IMR-90 (cell line): ENCODE data around the gene ACIN1. TPM values are rescaled to one million over a fixed set of nuclear protein-coding genes. Genes with fewer than 3 reads are reported as not detected.

Experiments used
- ATAC-seq: fragments of 200-7000 bp; cut with Tn5 transposase; 2 replicates; pipeline ENCODE4 v1.9.1; 2020; ENCODE audit warnings: low read depth, mild to moderate bottlenecking, moderate library complexity
- BruUV-seq: library from RNA; stranded (reverse); fragments of 400-500 nt; replicated peaks from 2 replicates; lab custom pipeline; 2021; lab: Mats Ljungman, UMichigan
- CTCF ChIA-PET: fragments of 300-600 bp; formaldehyde crosslinking; extraction: SDS; loops from one replicate; lab custom pipeline; 2021; ENCODE audit warnings: antibody characterized with exemption; lab: Yijun Ruan, JAX
- POLR2A ChIA-PET: fragments of 300-600 bp; sonication (Branson Sonifier 250); formaldehyde crosslinking; loops from one replicate; lab custom pipeline; 2022; ENCODE audit warnings: antibody characterized with exemption; ENCODE audit not compliant: unreplicated experiment; lab: Charles Lee
- DNase-seq: peaks from one replicate; pipeline ENCODE4 v3.0.0; 2013
- H2AFZ ChIP-seq: replicated peaks from 2 replicates; pipeline ENCODE3; 2013; ENCODE audit warnings: low read length, mild to moderate bottlenecking; ENCODE audit not compliant: poor library complexity
- H2AK5ac ChIP-seq: 2 replicates; pipeline ENCODE4 v1.6.1; 2013; ENCODE audit warnings: low read depth, low read length, inconsistent platforms
- H2AK9ac ChIP-seq: replicated peaks from 2 replicates; pipeline ENCODE3; 2013; ENCODE audit warnings: mild to moderate bottlenecking, low read depth, low read length, moderate library complexity; ENCODE audit not compliant: poor library complexity
- H2BK120ac ChIP-seq: 2 replicates; pipeline ENCODE4 v1.6.1; 2013; ENCODE audit warnings: low read depth, low read length, inconsistent platforms
- H2BK15ac ChIP-seq: 3 replicates; pipeline ENCODE4 v1.6.1; 2013; ENCODE audit warnings: low read depth, low read length, inconsistent platforms
- H2BK20ac ChIP-seq: 2 replicates; pipeline ENCODE4 v1.6.1; 2013; ENCODE audit warnings: low read depth, mild to moderate bottlenecking, inconsistent platforms, low read length, moderate library complexity
- H2BK5ac ChIP-seq: 2 replicates; pipeline ENCODE4 v1.6.1; 2013; ENCODE audit warnings: mild to moderate bottlenecking, low read depth, low read length, inconsistent platforms; ENCODE audit not compliant: poor library complexity, severe bottlenecking
- H3K14ac ChIP-seq: replicated peaks from 2 replicates; pipeline ENCODE4 v1.6.1; 2013; ENCODE audit warnings: low read depth, low read length, inconsistent platforms
- H3K18ac ChIP-seq: 2 replicates; pipeline ENCODE4 v1.6.1; 2013; ENCODE audit warnings: low read depth, low read length, control low read depth
- H3K23ac ChIP-seq: 2 replicates; pipeline ENCODE4 v1.6.1; 2013; ENCODE audit warnings: low read depth, low read length, inconsistent platforms
- H3K27ac ChIP-seq: 2 replicates; pipeline ENCODE4 v1.5.1; 2013; ENCODE audit warnings: mild to moderate bottlenecking, control low read depth, low read length; ENCODE audit not compliant: insufficient read depth
- H3K27me3 ChIP-seq: 2 replicates; pipeline ENCODE4 v1.6.1; 2013; ENCODE audit warnings: low read length; ENCODE audit not compliant: control insufficient read depth, insufficient read depth
- H3K36me3 ChIP-seq: 2 replicates; pipeline ENCODE4 v1.6.1; 2013; ENCODE audit warnings: low read length, mixed read lengths; ENCODE audit not compliant: control insufficient read depth, insufficient read depth
- H3K4ac ChIP-seq: 2 replicates; pipeline ENCODE4 v1.6.1; 2013; ENCODE audit warnings: low read depth, low read length, inconsistent platforms
- H3K4me1 ChIP-seq: 2 replicates; pipeline ENCODE4 v1.6.1; 2013; ENCODE audit warnings: low read length, mixed read lengths; ENCODE audit not compliant: control insufficient read depth, insufficient read depth
- H3K4me2 ChIP-seq: 2 replicates; pipeline ENCODE4 v1.6.1; 2013; ENCODE audit warnings: low read depth, mild to moderate bottlenecking, control low read depth, low read length, moderate library complexity
- H3K4me3 ChIP-seq: 2 replicates; pipeline ENCODE4 v1.5.1; 2013; ENCODE audit warnings: low read depth, mild to moderate bottlenecking, control low read depth, low read length, moderate library complexity; ENCODE audit not compliant: insufficient read depth
- H3K56ac ChIP-seq: 2 replicates; pipeline ENCODE4 v1.6.1; 2013; ENCODE audit warnings: low read length, inconsistent platforms; ENCODE audit not compliant: insufficient read depth; ENCODE audit errors: extremely low read depth
- H3K79me1 ChIP-seq, 2 experiments: 2 replicates each; pipeline ENCODE4 v1.6.1; 2013; ENCODE audit warnings: low read length in 2 of 2, inconsistent platforms in 1 of 2, low read depth in 1 of 2
- H3K9ac ChIP-seq: 2 replicates; pipeline ENCODE4 v1.6.1; 2013; ENCODE audit warnings: low read depth, low read length, control low read depth
- H3K9me1 ChIP-seq: 2 replicates; pipeline ENCODE4 v1.6.1; 2013; ENCODE audit warnings: low read length, inconsistent platforms; ENCODE audit not compliant: insufficient read depth
- H3K9me3 ChIP-seq: 2 replicates; pipeline ENCODE4 v1.6.1; 2013; ENCODE audit warnings: low read length; ENCODE audit not compliant: control insufficient read depth, insufficient read depth
- H4K20me1 ChIP-seq: 2 replicates; pipeline ENCODE4 v1.6.1; 2013; ENCODE audit warnings: low read length, inconsistent platforms; ENCODE audit not compliant: insufficient read depth
- H4K5ac ChIP-seq: 2 replicates; pipeline ENCODE4 v1.6.1; 2013; ENCODE audit warnings: mild to moderate bottlenecking, low read depth, low read length, control low read depth
- H4K8ac ChIP-seq, 2 experiments: 2 replicates each; pipeline ENCODE4 v1.6.1; 2013; ENCODE audit warnings: low read depth in 2 of 2, low read length in 2 of 2, control low read depth in 1 of 2, inconsistent platforms in 1 of 2
- H4K91ac ChIP-seq: 2 replicates; pipeline ENCODE4 v1.6.1; 2013; ENCODE audit warnings: low read depth, low read length, inconsistent platforms; ENCODE audit not compliant: insufficient read depth
- CHD1 ChIP-seq: IDR thresholded peaks from 2 replicates; pipeline ENCODE4 v1.6.1; 2012; ENCODE audit warnings: low read depth, low read length, improper control_type of control experiment
- CTCF ChIP-seq: conservative IDR thresholded peaks from 2 replicates; pipeline ENCODE4 v1.5.1; 2012; ENCODE audit warnings: mild to moderate bottlenecking, low read depth, low read length, improper control_type of control experiment
- RAD21 ChIP-seq: IDR thresholded peaks from 2 replicates; pipeline ENCODE4 v1.6.1; 2012; ENCODE audit warnings: low read length, improper control_type of control experiment
- WGBS, 2 experiments: methylation state at CpG; one replicate each; pipeline versions ENCODE4 v1.1.5 to v1.1.7; 2013; ENCODE audit warnings: missing lambda C conversion rate in 2 of 2; ENCODE audit not compliant: insufficient read length in 1 of 2; ENCODE audit errors: extremely low coverage in 2 of 2; 5-methylcytosine and 5-hydroxymethylcytosine counted together
- dilution Hi-C: fragments of 300-500 bp; cut with HindIII; formaldehyde crosslinking; loops from one replicate; pipeline ENCODE4 v1.14.3; 2018; ENCODE audit warnings: low sequenced_read_pairs; ENCODE audit not compliant: unreplicated experiment
- in situ Hi-C: fragments of 300-500 bp; cut with MboI; formaldehyde crosslinking; loops from 3 replicates; pipeline ENCODE4 v1.14.3; 2019; ENCODE audit warnings: low sequenced_read_pairs, inconsistent platforms, mixed read lengths
- intact Hi-C: fragments of 100-400 bp; cut with micrococcal nuclease; formaldehyde crosslinking; loops from 2 replicates; pipeline ENCODE4 v1.10.0; 2022
- polyA plus RNA-seq, 3 experiments: library from polyadenylated mRNA; depleted of rRNA; stranded (reverse); fragments of >200 nt; gene quantifications; 2 replicates each; pipeline ENCODE4 v1.2.3, GENCODE V29; 2012; ENCODE audit warnings: low replicate concordance in 1 of 3
- total RNA-seq: library from RNA; depleted of rRNA; stranded (reverse); fragments of >200 nt; gene quantifications from 2 replicates; pipeline ENCODE4 v1.2.3, GENCODE V29; 2012

ACIN1 gene
- total and polyA plus RNA-seq, 2 of the 4 experiments (the other 2 are of a cell fraction), result 73.8 to 185 TPM

- Histone ChIP-seq H3K4me3 (no peak overlapping the region), H3K27ac (no peak overlapping the region), H3K27me3 (no peaks in the 10 kb centered on the region), H2BK120ac (no peak overlapping the region), H4K5ac (no peak overlapping the region), H3K9ac (no peak overlapping the region), H3K9me1 (peaks cover 3% of the 10 kb centered on the region; the same call in 1 of the 2 replicates), H3K23ac (no peak overlapping the region), H3K18ac (no peak overlapping the region), H2AFZ (no peak overlapping the region), H4K91ac (no peak overlapping the region), H3K4ac (no peak overlapping the region), H2BK5ac (no peak overlapping the region), H3K79me1 (peaks cover 0 to 19% of the 10 kb centered on the region in 2 experiments; a peak in 2 of 4 replicates), H3K14ac (no peak overlapping the region), H3K36me3 (peaks cover 2% of the 10 kb centered on the region; the same call in 1 of the 2 replicates), H3K56ac (no peak overlapping the region), H2BK15ac (no peak overlapping the region), H3K4me1 (peaks cover 11% of the 10 kb centered on the region), H2BK20ac (no peak overlapping the region), H3K9me3 (no peaks in the 10 kb centered on the region), H2AK5ac (no peak overlapping the region), H4K20me1 (no peaks in the 10 kb centered on the region; the same call in 1 of the 2 replicates), H4K8ac (no peak overlapping the region), H2AK9ac (peak overlapping the region; percentile 23), H3K4me2 (no peak overlapping the region)
- DNase-seq (no peak), ATAC-seq (no peak)
- intact Hi-C loops (loop anchor here (1.0 kb wide), 1 partner anchor 34 kb away; no protein-coding TSS in a partner anchor), in situ Hi-C loops (loop anchor here (5.0 kb wide), 1 partner anchor 60 kb away; no protein-coding TSS in a partner anchor), dilution Hi-C loops (no loop called here)
- ChIA-PET POLR2A (interaction anchor here (1.0 kb wide), 1 partner anchor 122 kb away, joined by 4 read pairs; no protein-coding TSS in a partner anchor), CTCF (interaction anchor here (1.4 to 1.5 kb wide), 2 partner anchors 57 to 59 kb away, joined by 4 to 5 read pairs; no protein-coding TSS in a partner anchor)
- WGBS, 2 experiments, result 60% methylated on average over 2 of the region's 14 CpGs; no CpG with 5 or more reads in 1 of the 2 experiments
- TF ChIP-seq CTCF (0 out of 2 replicates have a peak, but pooled peaks have one; percentile 3), RAD21 (peak; percentile 27; the same call in 1 of the 2 replicates), CHD1 (no peak)
- BruUV-seq, result no TSS peak
Measured at GRCh38 chr14:23052182-23052623, 42.7 kb downstream of the ACIN1 start.
